Kidney (tissue), 14 donors: Measurements from ENCODE around the gene ITGAX. TPM values are rescaled to one million over a fixed set of nuclear protein-coding genes. Genes with fewer than 3 reads are reported as not detected.
"Not testable (repeated sequence)": the region's sequence is repeated elsewhere in the genome, so short reads cannot be mapped to it uniquely, and the experiment has no call there.

Source experiments
- DNase-seq, 5 donors: peaks; one replicate each; pipeline ENCODE4 v3.0.0-alpha.2; 2013 to 2020
- FAIRE-seq: peaks from 2 replicates; lab custom pipeline; 2012; peaks lifted over from hg19 to GRCh38; lab: Jason Lieb, UNC
- H3K27ac ChIP-seq, 2 donors: one replicate each; pipeline ENCODE4 v1.7.0; 2013; ENCODE audit warnings: low read depth in 2 of 2, low read length in 2 of 2, inconsistent platforms in 1 of 2
- H3K27me3 ChIP-seq: one replicate; pipeline ENCODE4 v1.7.1; 2013; ENCODE audit warnings: low read length, inconsistent platforms; ENCODE audit not compliant: control insufficient read depth, insufficient read depth
- H3K36me3 ChIP-seq, 3 donors: one replicate each; pipeline versions ENCODE4 v1.7.0 to v1.7.1; 2013; ENCODE audit warnings: low read length in 3 of 3, control low read depth in 1 of 3, inconsistent platforms in 1 of 3; ENCODE audit not compliant: insufficient read depth in 3 of 3, control insufficient read depth in 2 of 3
- H3K4me1 ChIP-seq, 3 donors: one replicate each; pipeline versions ENCODE4 v1.7.0 to v1.7.1; 2013; ENCODE audit warnings: low read length in 3 of 3, inconsistent platforms in 1 of 3, low read depth in 1 of 3; ENCODE audit not compliant: control insufficient read depth in 2 of 3, insufficient read depth in 2 of 3
- H3K4me3 ChIP-seq, 3 donors: one replicate each; pipeline versions ENCODE4 v1.7.0 to v1.8.1; 2013; ENCODE audit warnings: low read length in 3 of 3, control low read depth in 1 of 3, inconsistent platforms in 1 of 3
- H3K9ac ChIP-seq, 3 donors: one replicate each; pipeline versions ENCODE4 v1.7.0 to v1.7.1; 2013; ENCODE audit warnings: low read length in 3 of 3, control low read depth in 1 of 3, inconsistent platforms in 1 of 3
- H3K9me3 ChIP-seq, 3 donors: one replicate each; pipeline versions ENCODE4 v1.7.0 to v1.7.1; 2013; ENCODE audit warnings: low read length in 3 of 3, control low read depth in 1 of 3, inconsistent platforms in 1 of 3; ENCODE audit not compliant: control insufficient read depth in 2 of 3, insufficient read depth in 1 of 3
- intact Hi-C: fragments of 100-400 bp; cut with DNase I; formaldehyde crosslinking; loops from one replicate; pipeline ENCODE4 v1.11.1; 2022
- polyA plus RNA-seq: library from polyadenylated mRNA; stranded (reverse); fragments of 350-450 nt; fragmentation: Illumina TruSeq; extraction: RNeasy Lipid Tissue Mini Kit (QIAGEN cat#74804); gene quantifications from one replicate; pipeline ENCODE4 v1.2.3, GENCODE V29; 2014; ENCODE audit warnings: low read depth, low replicate concordance; ENCODE audit not compliant: insufficient read depth
- total RNA-seq: library from RNA; stranded (reverse); fragmentation: NEBNext Ultra II Directional; extraction: Animal tissue kit (Norgen Biotek cat#: 25700); gene quantifications from one replicate; pipeline ENCODE4 v1.2.1, GENCODE V29; 2021
- TF ChIP-seq, protein P1 (sequence below): IDR thresholded peaks from 3 replicates; pipeline ENCODE4 v1.5.1; 2012; ENCODE audit warnings: mild to moderate bottlenecking, moderate library complexity, borderline replicate concordance; ENCODE audit not compliant: insufficient read depth; ENCODE audit errors: extremely low read depth
- donor health status: control.
- donor health status: control.
- donor health status: control.
- donor health status: control.
- donor health status: control.
- donor health status: DM: yes; HTN: yes; CAD: no.
- donor health status: Normal renal cell carcinoma (clear cell type).

ITGAX gene
- total and polyA plus RNA-seq, 2 donors from 2014 or later: 0.37 to 11.9 TPM

DNA sequence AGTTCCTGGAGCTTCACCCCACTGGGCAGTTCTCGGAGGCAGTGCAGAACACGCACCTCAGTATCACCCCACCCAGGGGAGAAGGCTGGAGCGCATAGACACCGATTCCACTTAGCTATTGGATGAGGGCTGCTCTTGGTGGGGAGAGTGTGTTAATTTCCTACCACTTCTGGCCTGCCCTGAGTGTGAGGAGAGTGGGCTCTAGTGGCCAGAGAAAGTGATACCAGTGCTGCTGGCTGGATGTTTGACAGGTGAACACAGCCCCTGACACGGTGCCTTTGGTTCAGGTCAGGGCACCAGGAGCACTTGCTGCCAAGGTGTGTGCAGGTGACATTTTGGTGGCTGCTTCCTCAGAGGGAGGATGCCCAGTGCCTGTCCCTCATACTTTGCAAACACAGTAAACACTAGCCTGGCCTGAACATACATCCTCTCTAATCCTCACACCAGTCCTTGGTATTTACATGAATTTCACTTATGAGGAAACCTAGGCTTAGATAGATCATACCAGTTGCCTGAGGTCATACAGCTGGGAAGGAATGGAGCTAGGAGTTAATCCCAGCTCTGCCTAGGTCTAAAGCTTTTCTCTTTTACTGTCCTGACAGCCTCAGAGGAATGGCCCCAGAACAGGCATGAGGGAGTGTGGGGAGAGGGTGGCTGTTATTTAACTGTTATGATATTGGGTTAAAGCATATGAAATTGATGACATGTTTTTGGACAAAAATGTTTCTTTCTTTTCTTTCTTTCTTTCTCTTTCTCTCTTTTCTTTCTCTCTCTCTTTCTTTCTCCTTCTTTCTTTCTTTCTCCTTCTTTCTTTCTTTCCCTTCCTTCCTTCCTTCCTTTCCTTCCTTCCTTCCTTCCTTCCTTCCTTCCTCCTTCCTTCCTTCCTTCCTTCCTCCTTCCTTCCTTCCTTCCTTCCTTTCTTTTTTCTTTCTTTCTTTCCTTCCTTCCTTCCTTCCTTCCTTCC, 21.0 kb upstream of the ITGAX start:
- Histone ChIP-seq H3K9me3 (peaks cover 0 to 6% (median 0%) of the 10 kb centered on the region in 3 donors), H3K36me3 (no peaks in the 10 kb centered on the region), H3K4me3 (no peak overlapping the region), H3K27ac (no peak overlapping the region), H3K9ac (no peak overlapping the region), H3K4me1 (no peaks in the 10 kb centered on the region), H3K27me3 (peaks cover 23% of the 10 kb centered on the region)
- FAIRE-seq (no peak), DNase-seq (peak in 3 of 5 donors; percentile 11 to 43 (median 32))
- TF ChIP-seq, protein P1, sequence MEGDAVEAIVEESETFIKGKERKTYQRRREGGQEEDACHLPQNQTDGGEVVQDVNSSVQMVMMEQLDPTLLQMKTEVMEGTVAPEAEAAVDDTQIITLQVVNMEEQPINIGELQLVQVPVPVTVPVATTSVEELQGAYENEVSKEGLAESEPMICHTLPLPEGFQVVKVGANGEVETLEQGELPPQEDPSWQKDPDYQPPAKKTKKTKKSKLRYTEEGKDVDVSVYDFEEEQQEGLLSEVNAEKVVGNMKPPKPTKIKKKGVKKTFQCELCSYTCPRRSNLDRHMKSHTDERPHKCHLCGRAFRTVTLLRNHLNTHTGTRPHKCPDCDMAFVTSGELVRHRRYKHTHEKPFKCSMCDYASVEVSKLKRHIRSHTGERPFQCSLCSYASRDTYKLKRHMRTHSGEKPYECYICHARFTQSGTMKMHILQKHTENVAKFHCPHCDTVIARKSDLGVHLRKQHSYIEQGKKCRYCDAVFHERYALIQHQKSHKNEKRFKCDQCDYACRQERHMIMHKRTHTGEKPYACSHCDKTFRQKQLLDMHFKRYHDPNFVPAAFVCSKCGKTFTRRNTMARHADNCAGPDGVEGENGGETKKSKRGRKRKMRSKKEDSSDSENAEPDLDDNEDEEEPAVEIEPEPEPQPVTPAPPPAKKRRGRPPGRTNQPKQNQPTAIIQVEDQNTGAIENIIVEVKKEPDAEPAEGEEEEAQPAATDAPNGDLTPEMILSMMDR: peak; percentile 36
- intact Hi-C loops: no loop called here

DNA sequence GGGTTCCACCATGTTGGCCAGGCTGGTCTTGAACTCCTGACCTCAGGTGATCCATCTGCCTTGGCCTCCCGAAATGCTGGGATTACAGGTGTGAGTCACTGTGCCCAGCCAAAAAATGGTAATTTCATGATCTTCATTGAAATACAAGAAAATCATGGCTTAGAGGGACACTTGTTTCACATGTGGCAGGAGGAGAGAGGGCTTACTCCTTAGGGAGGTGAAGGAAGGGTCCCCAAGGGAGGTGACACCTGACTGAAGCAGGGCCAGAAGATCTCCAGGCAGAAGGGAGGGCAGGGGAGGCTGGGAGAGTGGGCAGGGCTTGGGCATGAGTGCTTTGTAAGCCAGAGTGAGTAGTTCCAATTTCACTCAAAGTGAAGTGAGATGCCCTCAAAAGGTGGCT, 20.0 kb upstream of the ITGAX start:
- no peaks in the 10 kb centered on the region for H3K4me1 ChIP-seq
- FAIRE-seq: no peak
- H3K27ac ChIP-seq: no peak overlapping the region
- H3K9me3 ChIP-seq: peaks cover 0 to 6% (median 0%) of the 10 kb centered on the region in 3 donors
- H3K4me3 ChIP-seq: no peak overlapping the region
- TF ChIP-seq, protein P1: no peak
- H3K27me3 ChIP-seq: peaks cover 21% of the 10 kb centered on the region
- no peaks in the 10 kb centered on the region for H3K36me3 ChIP-seq
- intact Hi-C loops: no loop called here
- H3K9ac ChIP-seq: no peak overlapping the region
- peak in 1 of 5 donors; percentile 11 for DNase-seq

DNA sequence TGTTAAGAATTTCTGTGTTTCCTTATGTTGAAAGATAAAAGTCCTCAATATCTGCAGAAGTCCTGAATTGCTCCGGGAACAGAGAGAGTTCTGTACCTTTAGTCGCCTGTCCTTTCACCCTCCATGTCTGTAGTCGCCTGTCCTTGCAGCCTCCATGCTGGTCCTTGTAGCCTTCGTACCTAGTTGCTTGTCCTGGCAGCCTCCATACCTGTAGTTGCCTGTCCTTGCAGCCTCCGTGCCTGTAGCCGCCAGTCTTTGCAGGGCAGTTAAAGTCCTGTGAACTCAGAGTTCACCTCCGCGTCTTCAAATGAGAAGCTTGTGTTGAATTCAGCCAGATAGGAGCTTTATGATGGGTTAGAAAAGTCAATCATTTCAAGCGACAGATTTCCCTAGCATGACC, 19.5 kb upstream of the ITGAX start:
- Histone ChIP-seq H3K4me1 (no peaks in the 10 kb centered on the region), H3K27ac (no peak overlapping the region), H3K9ac (no peak overlapping the region), H3K27me3 (peaks cover 16% of the 10 kb centered on the region), H3K4me3 (no peak overlapping the region), H3K36me3 (no peaks in the 10 kb centered on the region), H3K9me3 (peaks cover 0 to 6% (median 0%) of the 10 kb centered on the region in 3 donors)
- intact Hi-C loops: no loop called here
- FAIRE-seq: no peak
- DNase-seq: peak in 1 of 5 donors; percentile 14
- TF ChIP-seq, protein P1: no peak

DNA sequence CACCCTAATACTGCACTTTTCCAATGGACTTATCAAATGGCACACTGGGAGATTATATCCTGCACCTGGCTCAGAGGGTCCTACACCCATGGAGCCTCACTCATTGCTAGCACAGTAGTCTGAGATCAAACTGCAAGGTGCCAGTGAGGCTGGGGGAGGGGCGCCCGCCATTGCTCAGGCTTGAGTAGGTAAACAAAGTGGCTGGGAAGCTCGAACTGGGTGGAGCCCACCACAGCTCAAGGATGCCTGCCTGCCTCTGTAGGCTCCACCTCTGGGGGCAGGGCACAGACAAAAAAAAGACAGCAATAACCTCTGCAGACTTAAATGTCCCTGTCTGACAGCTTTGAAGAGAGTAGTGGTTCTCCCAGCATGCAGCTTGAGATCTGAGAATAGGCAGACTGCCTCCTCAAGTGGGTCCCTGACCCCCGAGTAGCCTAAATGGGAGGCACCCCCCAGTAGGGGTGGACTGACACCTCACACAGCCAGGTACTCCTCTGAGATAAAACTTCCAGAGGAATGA, 16.8 kb upstream of the ITGAX start:
- H3K4me3 ChIP-seq, H3K9me3 ChIP-seq, H3K36me3 ChIP-seq, H3K27ac ChIP-seq, H3K4me1 ChIP-seq, H3K9ac ChIP-seq, H3K27me3 ChIP-seq, FAIRE-seq, intact Hi-C loops: not testable (repeated sequence)
- DNase-seq: peak in 1 of 5 donors; percentile 10
